ENCODE measurements around the gene ATP2B1.

DNA sequence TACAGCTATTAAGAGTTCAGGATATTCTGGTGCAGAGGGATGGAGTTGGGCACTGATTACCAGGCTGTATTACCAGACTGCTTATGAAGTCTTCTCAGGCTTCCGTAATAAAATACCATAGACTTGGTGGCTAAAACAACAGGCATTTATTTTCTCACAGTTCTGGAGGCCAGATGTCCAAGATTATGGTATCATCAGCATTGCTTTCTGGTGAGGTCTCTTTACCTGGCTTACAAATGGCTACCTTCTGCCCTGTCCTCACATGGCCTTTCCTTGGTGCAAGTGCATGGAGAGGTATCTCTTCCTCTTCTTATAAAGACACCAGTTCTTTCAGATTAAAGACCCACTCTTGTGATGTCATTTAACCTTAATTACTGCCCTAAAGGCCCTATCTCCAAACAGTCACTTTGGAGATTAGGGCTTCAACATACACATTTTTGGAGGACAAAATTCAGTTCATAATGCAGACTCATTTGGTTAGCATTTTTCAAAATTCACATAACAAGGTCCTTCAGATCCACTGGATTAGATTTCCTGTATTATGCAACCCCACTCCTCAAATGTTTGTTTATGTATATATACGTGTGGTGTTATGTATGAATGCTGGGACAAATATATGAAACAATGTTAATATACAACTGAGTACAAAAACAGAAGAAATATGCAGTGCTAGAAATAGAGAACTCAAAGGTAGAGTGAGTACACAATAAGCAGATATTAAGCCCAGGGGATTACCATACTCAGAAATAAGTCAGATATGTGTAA lies 9.3 kb upstream of the ATP2B1 start:
- no peak for TF ChIP-seq GATA2 (IDR thresholded peaks at IDR 0.05; ENCODE audit: low read depth, low read length)
- no peak for TF ChIP-seq GATA3 (IDR thresholded peaks at IDR 0.05; ENCODE audit: low read depth, low read length)

Data from SH-SY5Y (cell line).